GM12891 (cell line): ENCODE results near the gene CAMK1D.

Experiments used
- POLR2A ChIP-seq: IDR thresholded peaks from 2 replicates; pipeline ENCODE4 v1.6.1; 2011; ENCODE audit warnings: low read depth, low read length, control low read depth
- POLR2AphosphoS5 ChIP-seq: IDR thresholded peaks from 2 replicates; pipeline ENCODE4 v1.6.1; 2011; ENCODE audit warnings: low read depth, low read length, control low read depth
- POU2F2 ChIP-seq: IDR thresholded peaks from 2 replicates; pipeline ENCODE4 v1.6.1; 2011; ENCODE audit warnings: low read depth, mild to moderate bottlenecking, control low read depth, low read length, moderate library complexity
- SPI1 ChIP-seq: IDR thresholded peaks from 2 replicates; pipeline ENCODE4 v1.6.1; 2011; ENCODE audit warnings: low read depth, low read length, control low read depth
- TAF1 ChIP-seq: IDR thresholded peaks from 2 replicates; pipeline ENCODE4 v1.6.1; 2011; ENCODE audit warnings: low read depth, low read length, control low read depth

DNA sequence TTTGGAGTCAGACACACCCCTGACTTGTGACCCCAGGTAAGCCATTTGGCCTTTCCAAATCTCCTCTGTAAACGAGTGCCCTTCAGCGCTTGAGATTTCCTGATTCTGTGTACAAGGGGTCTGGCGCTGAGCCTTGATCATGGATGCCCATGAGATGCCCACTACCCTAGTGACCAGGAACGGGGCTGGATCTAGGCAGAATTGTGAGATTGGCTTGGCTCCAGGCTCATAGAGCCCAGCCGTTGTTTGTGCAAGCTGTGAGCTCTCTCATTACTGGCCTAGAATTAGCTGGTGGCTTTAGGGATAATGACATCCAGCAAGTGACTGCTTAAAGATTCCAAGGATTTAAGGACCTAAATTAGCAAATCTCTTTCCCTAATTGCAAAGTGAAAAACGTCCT lies 84.9 kb downstream of the CAMK1D start:
- no peak for TF ChIP-seq POLR2AphosphoS5
- TF ChIP-seq TAF1, result no peak
- no peak for TF ChIP-seq POLR2A
- no peak for TF ChIP-seq POU2F2
- no peak for TF ChIP-seq SPI1
